ENCODE measurements around the gene BCKDK. TPM values are rescaled to one million over a fixed set of nuclear protein-coding genes. Genes with fewer than 3 reads are reported as not detected.
A peak's percentile ranks its signal among the peaks of the same experiment; 100 is the strongest.

The BCKDK gene
- total RNA-seq, 1 experiment from 2014 or later: 47.7 TPM

- ChIA-PET POLR2A (ENCODE audit: unreplicated experiment) (interaction anchor here (1.0 kb wide), 1 partner anchor 11 kb away, joined by 3 read pairs; the partner anchor contains the start of gene KAT8), CTCF (interaction anchor here (0.6 kb wide), 1 partner anchor 36 kb away, joined by 3 read pairs; no protein-coding TSS in a partner anchor)
- Histone ChIP-seq H3K27me3 (ENCODE audit: low read length) (no peaks in the 10 kb centered on the region), H3K4me3 (ENCODE audit: low read length) (no peak overlapping the region), H3K4me1 (ENCODE audit: insufficient read depth, low read length) (peaks cover 24% of the 10 kb centered on the region), H4K20me1 (ENCODE audit: low read length) (no peaks in the 10 kb centered on the region), H3K9me2 (replicated peaks; ENCODE audit: low read length) (no peaks in the 10 kb centered on the region), H3K4me2 (ENCODE audit: low read length) (no peak overlapping the region), H2AFZ (ENCODE audit: low read length) (no peak overlapping the region), H3K79me2 (ENCODE audit: low read length) (no peaks in the 10 kb centered on the region), H3K27ac (ENCODE audit: low read length) (peak overlapping the region; percentile 72), H3F3A (ENCODE audit: low read length, unreplicated experiment) (no peaks in the 10 kb centered on the region), H3K9me3 (ENCODE audit: low read length) (no peaks in the 10 kb centered on the region), H3K9ac (ENCODE audit: low read length) (peak overlapping the region; percentile 28; the same call in 1 of the 2 replicates), H3K36me3 (ENCODE audit: low read depth, low read length) (no peaks in the 10 kb centered on the region; the same call in 1 of the 2 replicates)
- DNase-seq: peak; percentile 46
- peak; percentile 79 for ATAC-seq
- no TSS peak for BruUV-seq (replicated peaks)
- TF ChIP-seq EZH2phosphoT487 (IDR thresholded peaks at IDR 0.05; ENCODE audit: borderline replicate concordance, low read length) (no peak), EZH2 (IDR thresholded peaks at IDR 0.05; ENCODE audit: low read length, unreplicated experiment) (no peak), CTCF (conservative IDR thresholded peaks at IDR 0.05; ENCODE audit: low read depth, low read length) (no peak)
- intact Hi-C loops (cut with micrococcal nuclease): no loop called here
Measured at GRCh38 chr16:31128711-31129567, 20.8 kb downstream of the BCKDK start.

DNA sequence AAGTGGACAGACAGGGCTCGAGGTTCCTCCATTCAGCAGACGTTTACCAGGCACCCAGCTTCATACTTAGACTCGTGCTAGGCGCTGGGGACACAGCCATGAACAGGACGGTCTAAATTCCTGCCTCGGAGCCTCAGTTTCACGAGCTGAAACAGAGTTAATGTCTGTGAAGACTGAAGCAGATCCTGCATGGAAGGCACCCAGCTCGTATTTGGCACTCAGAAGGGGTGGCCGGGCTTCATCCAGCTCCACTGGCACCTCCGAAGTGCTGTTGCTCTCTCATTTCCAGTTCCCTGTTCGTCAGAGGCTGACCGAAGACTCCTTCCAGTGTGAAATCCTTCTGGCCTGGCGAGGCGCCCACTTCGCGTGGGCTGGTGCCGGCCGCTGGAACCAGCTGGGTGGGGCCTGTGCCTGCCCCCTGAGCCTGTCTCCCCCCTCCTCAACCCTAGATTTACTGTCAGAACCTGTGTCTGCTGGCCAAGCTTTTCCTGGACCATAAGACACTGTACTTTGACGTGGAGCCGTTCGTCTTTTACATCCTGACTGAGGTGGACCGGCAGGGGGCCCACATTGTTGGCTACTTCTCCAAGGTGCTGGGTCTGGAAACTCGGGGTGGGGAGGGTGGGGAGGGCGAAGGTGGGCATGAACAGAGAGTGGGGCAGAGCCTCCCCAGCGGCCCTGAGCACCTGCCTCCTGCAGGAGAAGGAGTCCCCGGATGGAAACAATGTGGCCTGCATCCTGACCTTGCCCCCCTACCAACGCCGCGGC lies 21.6 kb downstream of the BCKDK start:
- no peak overlapping the region for H2AFZ ChIP-seq (ENCODE audit: low read length)
- H3K4me3 ChIP-seq (ENCODE audit: low read length): no peak overlapping the region
- H3K9me3 ChIP-seq (ENCODE audit: low read length): no peaks in the 10 kb centered on the region
- no peaks in the 10 kb centered on the region for H3K79me2 ChIP-seq (ENCODE audit: low read length)
- H3K27me3 ChIP-seq (ENCODE audit: low read length): no peaks in the 10 kb centered on the region
- H4K20me1 ChIP-seq (ENCODE audit: low read length): no peaks in the 10 kb centered on the region
- H3K27ac ChIP-seq (ENCODE audit: low read length): peak overlapping the region; percentile 72
- TF ChIP-seq EZH2 (IDR thresholded peaks at IDR 0.05; ENCODE audit: low read length, unreplicated experiment) (no peak), EZH2phosphoT487 (IDR thresholded peaks at IDR 0.05; ENCODE audit: borderline replicate concordance, low read length) (no peak), CTCF (conservative IDR thresholded peaks at IDR 0.05; ENCODE audit: low read depth, low read length) (no peak)
- no TSS peak for BruUV-seq (replicated peaks)
- no peak overlapping the region for H3K9ac ChIP-seq (ENCODE audit: low read length)
- H3K9me2 ChIP-seq (replicated peaks; ENCODE audit: low read length): no peaks in the 10 kb centered on the region
- DNase-seq: no peak
- intact Hi-C loops (cut with micrococcal nuclease): no loop called here
- no peak overlapping the region for H3K4me2 ChIP-seq (ENCODE audit: low read length)
- ATAC-seq: no peak
- H3K36me3 ChIP-seq (ENCODE audit: low read depth, low read length): no peaks in the 10 kb centered on the region; the same call in 1 of the 2 replicates
- CTCF ChIA-PET: no interaction called here
- H3K4me1 ChIP-seq (ENCODE audit: insufficient read depth, low read length): peaks cover 31% of the 10 kb centered on the region
- POLR2A ChIA-PET (ENCODE audit: unreplicated experiment): no interaction called here
- no peaks in the 10 kb centered on the region for H3F3A ChIP-seq (ENCODE audit: low read length, unreplicated experiment)
